T-helper 17 cell (primary cell): ENCODE measurements around the gene BMP8A. TPM values are rescaled to one million over a fixed set of nuclear protein-coding genes. Genes with fewer than 3 reads are reported as not detected.
"Not testable (repeated sequence)": the region's sequence is repeated elsewhere in the genome, so short reads cannot be mapped to it uniquely, and the experiment has no call there.

Experiments
- ATAC-seq: fragments of 150-1000 bp; cut with Tn5 transposase; 2 replicates; pipeline ENCODE4 v1.10.0; 2021; ENCODE audit warnings: mild to moderate bottlenecking, moderate library complexity
- DNase-seq, 3 donors: peaks; one replicate each; pipeline versions ENCODE4 v3.0.0 to v3.0.0-alpha.2; 2020 to 2021
- H3K9me3 ChIP-seq: one replicate; pipeline ENCODE4 v1.7.0; 2013; ENCODE audit warnings: low read length, mild to moderate bottlenecking; ENCODE audit not compliant: control insufficient read depth, poor library complexity, severe bottlenecking
- H3K27ac Mint-ChIP-seq: one replicate; pipeline ENCODE4 v1.8.0; 2022; ENCODE audit warnings: mild to moderate bottlenecking, moderate library complexity, mixed read lengths
- H3K27me3 Mint-ChIP-seq: one replicate; pipeline ENCODE4 v1.8.0; 2022; ENCODE audit warnings: mixed read lengths
- H3K36me3 Mint-ChIP-seq: one replicate; pipeline ENCODE4 v1.8.0; 2022; ENCODE audit warnings: low read depth, mixed read lengths
- H3K4me1 Mint-ChIP-seq: one replicate; pipeline ENCODE4 v1.8.0; 2022; ENCODE audit warnings: mild to moderate bottlenecking, mixed read lengths
- H3K4me3 Mint-ChIP-seq: one replicate; pipeline ENCODE4 v1.8.0; 2022; ENCODE audit warnings: mild to moderate bottlenecking, moderate library complexity, mixed read lengths
- total RNA-seq, 4 donors: library from RNA in 2 of 4; stranded (reverse) in 2 of 4; gene quantifications; one replicate each; pipeline ENCODE4 v1.2.3 and lab custom pipeline; 2022 to 2026

The BMP8A gene
- total RNA-seq, 2 donors from 2014 or later = 0.23 TPM; not detected in 1

DNA sequence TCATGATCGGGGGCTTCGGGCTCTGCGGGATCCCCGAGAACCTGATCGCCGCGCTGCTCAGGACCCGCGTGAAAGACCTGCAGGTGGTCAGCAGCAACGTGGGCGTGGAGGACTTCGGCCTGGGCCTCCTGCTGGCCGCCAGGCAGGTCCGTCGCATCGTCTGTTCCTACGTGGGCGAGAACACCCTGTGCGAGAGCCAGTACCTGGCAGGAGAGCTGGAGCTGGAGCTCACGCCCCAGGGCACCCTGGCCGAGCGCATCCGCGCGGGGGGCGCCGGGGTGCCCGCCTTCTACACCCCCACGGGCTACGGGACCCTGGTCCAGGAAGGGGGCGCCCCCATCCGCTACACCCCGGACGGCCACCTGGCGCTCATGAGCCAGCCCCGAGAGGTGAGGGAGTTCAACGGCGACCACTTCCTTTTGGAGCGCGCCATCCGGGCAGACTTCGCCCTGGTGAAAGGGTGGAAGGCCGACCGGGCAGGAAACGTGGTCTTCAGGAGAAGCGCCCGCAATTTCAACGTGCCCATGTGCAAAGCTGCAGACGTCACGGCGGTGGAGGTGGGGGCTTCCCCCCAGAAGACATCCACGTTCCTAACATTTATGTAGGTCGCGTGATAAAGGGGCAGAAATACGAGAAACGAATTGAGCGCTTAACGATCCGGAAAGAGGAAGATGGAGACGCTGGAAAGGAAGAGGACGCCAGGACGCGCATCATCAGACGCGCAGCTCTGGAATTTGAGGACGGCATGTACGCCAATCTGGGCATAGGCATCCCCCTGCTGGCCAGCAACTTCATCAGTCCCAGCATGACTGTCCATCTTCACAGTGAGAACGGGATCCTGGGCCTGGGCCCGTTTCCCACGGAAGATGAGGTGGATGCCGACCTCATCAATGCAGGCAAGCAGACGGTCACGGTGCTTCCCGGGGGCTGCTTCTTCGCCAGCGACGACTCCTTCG is 24.0 kb downstream of the BMP8A start:
- not testable (repeated sequence) for H3K27ac Mint-ChIP-seq, H3K9me3 ChIP-seq, H3K36me3 Mint-ChIP-seq, H3K4me1 Mint-ChIP-seq, H3K27me3 Mint-ChIP-seq, DNase-seq
- peak overlapping the region; percentile 61 for H3K4me3 Mint-ChIP-seq
- peak; percentile 62 for ATAC-seq

- not testable (repeated sequence) for ATAC-seq, H3K4me1 Mint-ChIP-seq
These were observed 25.4 kb downstream of the BMP8A start for GRCh38 chr1:39516841-39517240.

DNA sequence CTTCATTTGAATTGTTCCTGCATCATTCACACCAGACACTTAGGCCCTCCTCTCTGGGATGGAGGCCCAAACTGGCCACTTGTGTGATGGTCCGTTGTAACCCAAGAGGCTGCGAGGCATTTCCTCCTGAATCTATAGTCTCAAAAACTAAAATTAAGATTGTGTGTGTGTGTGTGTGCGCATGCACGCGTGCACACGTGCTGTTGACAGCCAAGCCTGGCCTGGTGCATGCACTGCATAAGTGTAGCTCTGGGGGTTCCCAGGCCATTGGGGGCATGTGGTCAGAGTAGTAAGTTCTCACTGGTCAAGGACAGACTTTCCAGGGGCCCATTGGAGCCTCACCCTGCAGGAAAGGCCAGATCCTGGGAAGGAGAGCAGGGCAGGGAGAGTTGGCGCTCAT is 26.5 kb downstream of the BMP8A start:
- H3K4me3 Mint-ChIP-seq, H3K36me3 Mint-ChIP-seq, H3K27me3 Mint-ChIP-seq, ATAC-seq, H3K27ac Mint-ChIP-seq, DNase-seq, H3K9me3 ChIP-seq, H3K4me1 Mint-ChIP-seq: not testable (repeated sequence)

More at GRCh38 chr1:39516841-39517240, 25.4 kb downstream of the BMP8A start:
- not testable (repeated sequence) for H3K9me3 ChIP-seq, H3K27ac Mint-ChIP-seq, DNase-seq, H3K36me3 Mint-ChIP-seq, H3K4me3 Mint-ChIP-seq, H3K27me3 Mint-ChIP-seq

GRCh38 chr1:39519376-39519775 is 27.9 kb downstream of the BMP8A start:
- not testable (repeated sequence) for H3K4me1 Mint-ChIP-seq, DNase-seq, ATAC-seq, H3K27ac Mint-ChIP-seq, H3K4me3 Mint-ChIP-seq, H3K27me3 Mint-ChIP-seq, H3K9me3 ChIP-seq, H3K36me3 Mint-ChIP-seq

DNA sequence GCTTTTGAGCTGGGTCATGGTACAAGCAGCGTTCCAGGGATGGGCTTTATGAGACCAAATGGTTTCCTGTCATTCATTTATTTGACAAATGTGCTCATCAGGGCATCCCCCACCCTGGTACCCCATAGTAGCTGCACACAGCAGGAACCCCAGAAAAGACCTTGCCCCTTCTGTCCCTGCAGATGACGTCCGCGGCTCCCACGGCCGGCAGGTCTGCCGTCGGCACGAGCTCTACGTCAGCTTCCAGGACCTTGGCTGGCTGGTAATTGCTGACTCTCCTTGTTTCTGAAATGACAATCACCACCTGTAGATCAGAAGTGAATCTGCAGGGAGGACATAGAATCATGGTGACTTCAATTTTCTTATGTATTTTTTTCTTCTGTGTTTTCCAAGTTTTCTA is 30.8 kb downstream of the BMP8A start:
- not testable (repeated sequence) for ATAC-seq, H3K4me3 Mint-ChIP-seq, DNase-seq, H3K27me3 Mint-ChIP-seq, H3K36me3 Mint-ChIP-seq, H3K9me3 ChIP-seq, H3K4me1 Mint-ChIP-seq, H3K27ac Mint-ChIP-seq

- Mint-ChIP-seq H3K27me3 (no peaks in the 10 kb centered on the region), H3K27ac (no peak overlapping the region), H3K4me3 (no peak overlapping the region), H3K4me1 (peaks cover 4% of the 10 kb centered on the region), H3K36me3 (peaks cover 2% of the 10 kb centered on the region)
- DNase-seq (no peak), ATAC-seq (no peak)
- no peaks in the 10 kb centered on the region for H3K9me3 ChIP-seq
These were observed 31.5 kb downstream of the BMP8A start for GRCh38 chr1:39522661-39523567.

DNA sequence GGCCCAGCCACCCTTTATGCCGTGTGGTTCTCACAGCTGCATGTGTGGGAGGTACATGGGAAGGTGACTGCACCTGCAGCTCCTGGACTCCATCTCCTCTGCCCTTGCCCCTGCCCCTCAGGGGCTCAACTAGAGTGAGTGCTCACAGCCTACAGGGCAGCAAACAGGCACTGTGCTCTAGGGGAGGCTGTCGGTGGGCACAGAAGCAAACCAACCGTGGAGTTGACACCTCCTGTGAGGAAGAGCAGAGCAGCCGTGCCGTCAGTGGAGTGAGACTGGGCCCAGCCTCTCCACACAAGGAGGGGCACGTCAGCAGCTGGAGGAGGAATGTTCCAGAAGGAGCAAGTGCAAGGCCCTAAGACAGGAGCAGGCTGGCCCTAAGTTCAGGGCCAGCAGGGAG is 32.7 kb downstream of the BMP8A start:
- Mint-ChIP-seq H3K4me3 (no peak overlapping the region), H3K27ac (peak overlapping the region; percentile 74), H3K4me1 (peaks cover 4% of the 10 kb centered on the region), H3K36me3 (peaks cover 2% of the 10 kb centered on the region), H3K27me3 (no peaks in the 10 kb centered on the region)
- ATAC-seq (no peak), DNase-seq (no peak)
- no peaks in the 10 kb centered on the region for H3K9me3 ChIP-seq

DNA sequence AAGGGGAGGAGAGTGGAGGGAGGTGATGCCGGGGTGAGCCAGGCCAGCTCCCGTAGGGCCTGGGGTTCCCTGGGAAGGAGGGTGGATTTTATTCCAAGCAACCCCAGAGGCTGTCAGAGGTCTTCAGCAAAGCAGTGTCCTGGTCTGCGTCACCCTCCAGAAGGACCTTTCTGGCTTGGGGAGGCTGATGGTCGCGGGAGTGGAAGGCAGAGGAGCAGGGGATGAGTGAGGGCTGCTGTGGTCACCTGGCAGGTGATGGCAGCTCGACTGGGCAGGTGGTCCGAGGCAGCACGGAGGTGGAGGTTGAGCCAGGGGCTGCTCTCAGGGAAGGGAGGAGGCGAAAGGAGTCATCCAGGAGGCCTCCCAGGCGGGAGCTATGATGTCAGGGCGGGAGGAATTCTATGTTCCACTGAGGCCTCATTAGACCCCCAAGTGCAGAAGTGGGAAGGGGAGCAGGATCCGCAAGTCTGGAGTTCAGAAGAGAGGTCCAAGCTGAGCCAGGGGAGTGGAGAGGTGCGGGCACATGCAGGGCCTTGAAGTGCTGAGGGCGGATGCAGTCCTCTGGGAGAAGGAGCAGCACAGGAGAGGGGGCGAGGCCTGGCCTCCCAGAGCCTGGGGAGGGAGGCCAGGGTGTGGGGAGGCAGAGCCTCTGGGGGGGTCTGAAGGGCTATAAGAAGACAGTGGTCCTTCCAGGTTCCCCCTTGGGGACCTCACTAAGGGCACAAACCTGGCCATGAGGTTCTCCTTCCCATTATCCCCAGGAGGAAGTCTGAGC is 33.3 kb downstream of the BMP8A start:
- ATAC-seq (no peak), DNase-seq (no peak)
- Mint-ChIP-seq H3K27ac (peak overlapping the region; percentile 74), H3K36me3 (peaks cover 2% of the 10 kb centered on the region), H3K27me3 (no peaks in the 10 kb centered on the region), H3K4me1 (peaks cover 4% of the 10 kb centered on the region), H3K4me3 (no peak overlapping the region)
- H3K9me3 ChIP-seq = no peaks in the 10 kb centered on the region

GRCh38 chr1:39525366-39526165 is 34.1 kb downstream of the BMP8A start:
- DNase-seq = no peak
- Mint-ChIP-seq H3K4me1 (peaks cover 4% of the 10 kb centered on the region), H3K36me3 (peaks cover 2% of the 10 kb centered on the region)

DNA sequence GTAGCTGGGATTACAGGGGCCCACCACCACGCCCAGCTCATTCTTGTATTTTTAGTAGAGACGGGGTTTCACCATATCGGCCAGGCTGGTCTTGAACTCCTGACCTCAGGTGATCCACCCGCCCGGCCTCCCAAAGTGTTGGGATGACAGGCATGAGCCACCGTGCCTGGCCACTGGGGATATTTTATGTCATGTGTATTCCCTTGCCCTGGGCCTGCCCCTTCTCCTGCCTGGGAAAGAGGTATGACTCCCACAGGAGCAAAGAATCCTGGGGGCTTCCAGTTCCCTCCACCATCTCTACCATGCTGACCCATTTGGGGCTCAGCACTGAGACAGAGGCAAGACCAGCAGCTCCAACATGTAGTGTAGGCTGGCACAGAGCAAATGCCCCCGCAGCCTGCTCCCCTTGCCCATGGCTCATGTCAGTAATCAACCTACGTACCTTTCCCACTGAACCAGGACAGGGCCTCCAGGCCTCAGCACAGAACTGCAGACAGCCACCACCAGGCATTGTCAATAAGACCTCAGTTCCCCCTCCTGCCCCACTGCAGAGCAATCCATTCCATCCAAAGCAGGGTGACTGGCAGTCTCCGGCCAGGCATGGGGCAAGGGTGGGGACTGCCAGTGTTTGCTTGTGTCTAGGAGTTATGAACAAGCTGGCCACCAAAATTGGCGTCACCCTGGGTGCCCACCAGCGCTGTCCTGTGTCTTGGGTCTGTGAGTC is 35.2 kb downstream of the BMP8A start:
- no peak for DNase-seq
- H3K4me3 Mint-ChIP-seq = no peak overlapping the region
- no peaks in the 10 kb centered on the region for H3K9me3 ChIP-seq
- H3K27me3 Mint-ChIP-seq = no peaks in the 10 kb centered on the region
- H3K27ac Mint-ChIP-seq = no peak overlapping the region
- ATAC-seq = no peak
- peaks cover 4% of the 10 kb centered on the region for H3K4me1 Mint-ChIP-seq
- H3K36me3 Mint-ChIP-seq = peaks cover 2% of the 10 kb centered on the region

More at GRCh38 chr1:39525366-39526165, 34.1 kb downstream of the BMP8A start:
- H3K9me3 ChIP-seq = no peaks in the 10 kb centered on the region
- peak; percentile 74 for ATAC-seq
- Mint-ChIP-seq H3K4me3 (no peak overlapping the region), H3K27ac (no peak overlapping the region), H3K27me3 (no peaks in the 10 kb centered on the region)

DNA sequence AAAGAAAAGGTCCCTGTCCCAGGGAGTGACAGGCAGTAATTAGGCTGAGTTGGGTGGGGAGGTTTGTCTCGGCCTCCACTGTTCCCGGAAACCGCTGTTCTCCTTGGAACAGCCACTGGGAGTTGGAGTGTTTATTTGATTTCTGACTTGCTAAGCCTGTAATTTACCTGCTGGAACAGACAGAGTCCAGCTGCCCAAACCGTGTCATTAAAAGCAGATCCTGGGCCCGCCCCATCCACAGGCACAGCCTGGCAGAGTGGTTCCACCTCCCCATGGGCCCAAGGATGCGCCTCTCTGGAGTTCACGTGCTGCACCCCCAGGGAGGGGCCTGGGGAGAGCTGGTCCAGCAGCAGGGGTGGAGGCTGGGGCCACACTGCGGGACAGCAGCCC is 35.7 kb downstream of the BMP8A start:
- not testable (repeated sequence) for H3K27ac Mint-ChIP-seq, ATAC-seq, H3K9me3 ChIP-seq, H3K27me3 Mint-ChIP-seq, H3K4me3 Mint-ChIP-seq, H3K4me1 Mint-ChIP-seq, H3K36me3 Mint-ChIP-seq, DNase-seq

GRCh38 chr1:39528082-39528481 is 36.6 kb downstream of the BMP8A start:
- no peak for DNase-seq
- no peak overlapping the region for H3K4me3 Mint-ChIP-seq
- no peak overlapping the region for H3K27ac Mint-ChIP-seq
- peaks cover 2% of the 10 kb centered on the region for H3K36me3 Mint-ChIP-seq
- no peak for ATAC-seq
- H3K27me3 Mint-ChIP-seq = no peaks in the 10 kb centered on the region
- H3K9me3 ChIP-seq = no peaks in the 10 kb centered on the region
- peaks cover 4% of the 10 kb centered on the region for H3K4me1 Mint-ChIP-seq
